NCI-H2171 treated with DMSO at 0.1 percent for 48 hours (cell line): ENCODE data around the gene BAIAP2L2.
"Not testable (repeated sequence)": the region's sequence is repeated elsewhere in the genome, so short reads cannot be mapped to it uniquely, and the experiment has no call there.

Source experiments
- DNase-seq: peaks from one replicate; lab custom pipeline; 2025; lab: John Stamatoyannopoulos, UW

BAIAP2L2 gene

DNA sequence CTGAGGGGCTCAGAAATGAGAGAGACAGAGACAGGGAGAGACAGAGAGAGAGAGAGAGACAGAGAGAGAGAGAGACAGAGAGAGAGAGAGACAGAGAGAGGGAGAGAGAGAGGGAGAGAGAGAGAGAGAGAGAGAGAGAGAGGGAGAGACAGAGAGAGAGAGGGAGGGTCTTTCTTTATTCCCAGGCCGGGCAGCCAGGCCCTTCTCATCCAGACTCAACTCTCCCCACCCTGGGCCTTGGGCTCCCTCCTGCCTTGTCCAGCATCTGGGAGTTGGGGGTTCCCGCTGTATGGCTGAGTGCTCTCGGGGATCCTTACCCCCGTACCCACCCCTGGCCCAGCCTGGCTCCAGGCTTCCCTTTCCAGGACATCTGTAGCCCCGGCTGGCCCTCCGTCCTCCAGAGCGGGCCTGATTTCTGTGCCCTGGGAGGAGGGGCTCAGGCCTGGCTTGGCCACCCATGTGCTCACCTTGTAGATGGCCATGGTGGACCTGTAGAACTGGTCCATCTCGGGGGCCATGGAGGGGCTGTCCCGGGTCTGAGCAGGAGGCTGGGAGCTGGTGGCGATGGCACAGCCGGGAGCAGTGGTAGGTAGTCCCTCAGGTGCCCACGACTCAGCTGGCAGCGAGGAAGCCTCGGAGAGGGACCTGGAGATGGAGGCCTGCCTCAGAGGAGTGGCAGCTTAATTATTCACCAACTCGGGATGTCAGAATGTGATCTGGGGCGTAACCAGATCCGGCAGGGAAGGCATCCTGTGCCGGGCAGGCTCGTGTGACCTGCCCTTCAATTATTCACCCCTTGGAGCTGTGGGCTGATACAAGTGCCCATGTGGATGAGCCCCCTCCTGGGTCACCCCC lies at the start of gene BAIAP2L2:
BAIAP2L2 (minus strand) TSS at position 677 of the 855 bp plus-strand sequence; CDS start at position 518, 159 bp downstream.
- peak; percentile 37 for DNase-seq

GRCh38 chr22:38155703-38156102 lies 45.2 kb upstream of the BAIAP2L2 start:
- DNase-seq, result no peak

DNA sequence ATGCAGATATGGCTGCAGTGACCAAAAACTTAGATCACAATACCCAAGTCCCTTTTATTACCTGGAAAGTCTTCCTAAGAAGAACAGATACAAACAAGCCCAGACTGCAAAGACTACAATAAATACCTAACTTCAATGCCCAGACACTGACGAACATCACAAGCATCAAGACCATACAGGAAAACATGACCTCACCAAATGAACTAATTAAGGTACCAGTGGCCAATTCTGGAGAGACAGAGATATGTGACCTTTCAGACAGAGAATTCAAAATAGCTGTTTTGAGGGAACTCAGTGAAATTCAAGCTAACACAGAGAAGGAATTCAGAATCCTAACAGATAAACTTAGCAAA lies 44.1 kb upstream of the BAIAP2L2 start:
- DNase-seq, result not testable (repeated sequence)

DNA sequence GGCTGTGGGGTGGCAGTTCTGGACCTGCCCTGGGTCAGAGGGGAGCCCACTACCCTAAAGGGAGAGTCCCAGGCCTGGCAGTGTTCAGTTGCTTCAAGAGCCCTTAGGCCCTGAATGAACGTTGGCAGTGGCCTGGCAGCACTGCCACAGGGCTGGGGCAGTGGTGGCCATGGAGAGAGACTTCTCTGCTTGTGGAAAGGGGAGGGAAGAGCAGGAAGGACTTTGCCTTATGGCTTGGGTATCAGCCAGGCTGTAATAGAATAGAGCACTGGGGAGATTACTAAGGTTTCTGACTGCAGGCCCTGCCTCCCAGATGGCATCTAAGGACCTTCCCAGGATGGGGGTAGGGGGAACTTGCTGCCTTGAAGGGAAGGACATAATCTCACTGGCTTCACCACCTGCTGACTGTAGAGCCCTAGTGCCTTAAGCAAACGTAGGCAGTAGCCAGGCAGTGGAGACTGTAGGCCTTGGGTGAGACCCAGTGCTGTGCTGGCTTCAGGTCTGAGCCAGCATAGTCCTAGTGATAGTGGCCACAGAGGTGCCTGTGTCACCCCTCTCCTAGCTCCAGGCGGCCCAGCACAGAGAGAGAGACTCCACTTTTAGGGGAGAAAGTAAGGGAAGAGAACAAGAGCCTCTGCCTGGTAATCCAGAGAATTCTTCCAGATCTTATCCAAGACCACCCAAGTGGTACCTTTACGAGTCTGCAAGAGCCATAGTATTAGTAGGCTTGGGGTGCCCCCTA lies 43.5 kb upstream of the BAIAP2L2 start:
- DNase-seq, result peak; percentile 51

GRCh38 chr22:38151126-38151500 lies 40.6 kb upstream of the BAIAP2L2 start:
- DNase-seq, result no peak

DNA sequence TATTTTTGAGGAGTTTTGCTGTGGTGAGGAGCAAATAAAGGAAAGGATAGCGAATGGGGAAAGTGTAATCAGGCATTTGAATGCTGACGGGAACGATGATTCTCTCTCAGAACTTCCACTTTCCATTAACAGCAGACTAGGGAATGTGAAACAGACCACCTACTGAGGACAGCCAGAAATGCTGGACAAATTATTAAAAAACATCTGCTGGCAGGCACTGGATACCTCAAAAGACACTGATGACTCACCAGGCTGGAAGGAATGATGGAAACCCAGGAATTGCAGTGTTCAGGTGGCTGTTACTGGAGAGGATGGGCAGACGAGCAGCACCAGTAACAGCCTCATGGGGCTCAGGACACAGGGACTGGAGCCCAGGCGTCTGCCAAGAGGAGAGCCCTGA lies 37.8 kb upstream of the BAIAP2L2 start:
- no peak for DNase-seq

DNA sequence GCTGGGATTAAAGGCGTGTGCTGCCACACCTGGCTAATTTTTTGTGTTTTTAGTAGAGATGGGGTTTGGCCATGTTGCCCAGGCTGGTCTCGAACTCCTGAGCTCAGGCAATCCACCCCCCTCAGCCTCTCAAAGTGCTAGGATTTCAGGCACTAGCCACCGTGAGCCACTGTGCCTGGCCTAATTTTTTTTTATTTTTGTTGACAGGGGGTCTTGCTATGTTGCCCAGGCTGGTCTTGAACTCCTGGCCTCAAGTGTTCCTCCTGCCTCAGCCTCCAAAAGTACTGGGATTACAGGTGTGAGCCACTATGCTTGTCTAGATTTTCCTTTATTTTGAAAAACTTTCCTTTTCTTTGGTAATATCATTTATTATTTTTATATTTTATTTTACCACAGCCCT lies 35.7 kb upstream of the BAIAP2L2 start:
- not testable (repeated sequence) for DNase-seq

DNA sequence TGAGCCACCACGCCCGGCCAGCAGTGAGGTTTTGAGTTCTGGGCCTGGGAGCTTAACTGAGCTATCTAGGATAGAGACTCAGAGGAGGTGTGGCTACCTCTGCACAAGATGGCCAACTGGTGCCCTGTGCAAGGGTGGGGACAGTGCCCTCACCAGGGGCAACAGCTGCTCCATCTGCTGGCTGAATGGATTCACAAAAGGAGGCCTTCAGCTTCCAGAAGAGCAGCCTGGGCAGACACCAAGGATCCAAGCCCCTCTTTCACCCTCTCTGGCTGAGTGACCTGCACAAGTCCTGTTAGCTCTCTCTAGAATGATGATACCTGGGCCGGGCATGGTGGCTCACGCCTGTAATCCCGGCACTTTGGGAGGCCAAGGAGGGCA lies 33.5 kb upstream of the BAIAP2L2 start:
- no peak for DNase-seq

GRCh38 chr22:38142606-38143005 lies 32.1 kb upstream of the BAIAP2L2 start:
- DNase-seq, result no peak

- DNase-seq, result no peak
Observed at GRCh38 chr22:38141217-38141973, 30.9 kb upstream of the BAIAP2L2 start.

DNA sequence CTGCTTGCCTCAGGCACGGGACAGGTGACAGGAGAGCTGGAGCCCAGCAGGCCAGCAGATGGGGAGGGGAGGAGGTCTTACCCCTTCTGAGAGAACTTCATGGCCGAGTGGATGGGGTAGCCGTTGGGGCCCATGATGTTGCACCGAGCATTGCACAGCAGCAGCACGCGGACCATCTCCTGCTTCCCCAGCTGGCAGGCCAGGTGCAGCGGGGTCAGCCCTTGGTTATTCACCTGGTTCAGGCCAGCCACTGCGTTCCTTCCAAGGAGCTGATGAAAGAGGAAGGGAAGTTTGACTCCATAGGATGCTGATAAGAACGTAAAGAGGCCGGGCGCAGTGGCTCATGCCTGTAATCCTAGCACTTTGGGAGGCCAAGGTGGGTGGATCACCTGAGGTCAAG lies 29.4 kb upstream of the BAIAP2L2 start:
- DNase-seq, result no peak

DNA sequence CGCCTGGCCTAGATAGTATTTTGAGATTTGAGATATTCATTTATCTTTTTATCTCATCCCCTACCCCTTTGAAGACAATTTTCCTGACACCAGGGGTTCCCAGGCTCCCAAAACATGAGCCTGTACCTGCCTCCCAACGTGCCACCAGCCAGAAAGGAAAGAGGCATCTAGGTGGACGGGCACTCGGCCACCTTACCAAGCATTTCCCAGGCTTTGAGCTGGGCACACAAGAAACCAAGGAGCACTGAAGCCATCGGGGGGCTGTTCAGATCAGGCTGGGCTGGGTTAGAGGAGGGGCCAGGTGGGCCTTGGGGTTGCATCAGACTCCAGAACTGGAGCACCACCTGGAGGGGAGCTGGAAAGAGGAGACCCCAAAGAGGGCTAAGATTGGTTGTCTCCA lies 28.5 kb upstream of the BAIAP2L2 start:
- no peak for DNase-seq

- DNase-seq, result no peak
Observed at GRCh38 chr22:38137876-38138687, 27.6 kb upstream of the BAIAP2L2 start.

- DNase-seq, result no peak
Observed at GRCh38 chr22:38136607-38137006, 26.1 kb upstream of the BAIAP2L2 start.

DNA sequence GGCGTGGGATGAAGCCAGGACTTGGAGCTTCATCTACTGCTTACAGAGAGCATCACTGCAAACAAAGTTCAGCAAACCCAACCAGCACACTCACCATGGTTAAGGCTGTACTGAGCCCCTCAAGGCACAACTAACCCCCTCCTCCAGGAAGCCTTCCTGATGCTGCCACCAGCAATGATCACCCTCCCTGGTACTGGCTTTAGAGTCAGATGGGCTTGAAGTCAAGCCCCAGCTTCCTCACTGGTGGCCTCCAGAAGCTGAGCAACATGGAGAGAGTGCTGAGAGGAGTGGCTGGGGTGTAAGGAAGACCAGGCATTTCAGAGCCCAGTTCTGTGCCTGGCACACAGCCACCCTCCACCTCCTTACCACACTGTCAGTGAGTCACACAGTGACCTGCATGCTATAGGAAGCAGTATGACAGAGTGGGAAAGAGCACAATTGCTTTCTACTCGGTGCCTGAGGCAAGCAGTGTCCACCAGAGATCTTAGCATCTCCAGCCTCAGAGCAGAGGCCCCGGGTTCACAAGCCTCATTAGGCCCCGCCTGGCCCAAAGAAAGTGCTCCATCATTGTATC lies 24.7 kb upstream of the BAIAP2L2 start:
- no peak for DNase-seq

GRCh38 chr22:38133331-38133730 lies 22.8 kb upstream of the BAIAP2L2 start:
- DNase-seq, result no peak

DNA sequence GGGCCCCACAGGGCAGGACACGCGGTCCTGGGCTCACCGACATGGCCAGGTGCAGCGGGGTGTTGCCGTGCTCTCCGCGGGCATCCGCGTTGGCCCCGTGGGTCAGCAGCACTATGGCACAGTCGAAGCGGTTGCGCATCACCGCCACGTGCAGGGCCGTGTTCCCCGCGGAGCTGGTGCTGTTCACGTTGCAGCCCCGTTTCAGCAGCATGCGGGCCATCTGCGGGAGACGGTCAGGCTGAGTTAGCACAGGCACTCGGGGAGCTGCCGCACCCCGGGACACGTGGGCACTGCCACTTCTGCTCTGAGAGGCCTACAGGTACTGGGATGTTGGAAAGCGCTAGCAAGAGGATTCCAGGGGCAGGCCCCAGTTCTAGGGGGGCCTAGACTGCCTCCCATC lies 22.3 kb upstream of the BAIAP2L2 start:
- no peak for DNase-seq

DNA sequence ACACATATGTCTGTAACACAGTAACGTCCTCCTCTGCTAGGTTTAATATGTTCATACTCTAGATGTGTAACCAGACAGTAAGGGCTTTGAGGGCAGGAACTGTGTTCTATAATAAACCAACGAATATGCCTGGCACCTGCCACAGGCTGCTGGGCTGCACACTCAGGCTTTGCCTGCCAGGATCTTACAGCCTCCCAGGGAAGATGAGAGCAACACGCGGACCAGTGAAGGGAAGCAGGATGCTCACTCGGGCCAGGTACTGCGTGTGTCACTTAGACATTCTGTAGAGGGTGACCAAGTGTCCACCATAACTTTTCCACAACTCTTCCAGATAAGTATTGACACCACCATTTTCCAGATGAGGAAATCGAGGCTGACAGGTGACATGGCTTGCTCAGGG lies 21.7 kb upstream of the BAIAP2L2 start:
- DNase-seq, result no peak

- DNase-seq, result no peak
Observed at GRCh38 chr22:38131399-38131798, 20.9 kb upstream of the BAIAP2L2 start.

DNA sequence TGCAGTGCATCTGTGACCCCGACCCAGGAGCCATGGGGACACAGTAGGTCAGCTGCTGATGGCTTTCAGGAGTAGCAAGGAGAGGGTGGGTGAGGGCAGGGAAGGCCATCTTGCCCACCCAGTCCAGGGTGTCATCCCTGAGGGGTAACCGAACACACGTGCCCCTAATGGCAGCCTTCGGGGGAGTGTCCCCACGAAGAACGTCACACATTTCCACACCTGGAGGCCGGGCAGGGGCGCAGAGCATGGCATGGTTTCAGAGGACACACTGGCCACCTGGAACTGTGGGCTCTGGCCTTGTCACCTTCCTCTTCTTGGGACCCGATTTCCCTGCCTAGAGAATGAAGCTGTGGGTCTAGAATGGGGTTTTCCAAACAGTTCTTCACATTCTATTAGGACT lies 19.4 kb upstream of the BAIAP2L2 start:
- DNase-seq, result no peak

DNA sequence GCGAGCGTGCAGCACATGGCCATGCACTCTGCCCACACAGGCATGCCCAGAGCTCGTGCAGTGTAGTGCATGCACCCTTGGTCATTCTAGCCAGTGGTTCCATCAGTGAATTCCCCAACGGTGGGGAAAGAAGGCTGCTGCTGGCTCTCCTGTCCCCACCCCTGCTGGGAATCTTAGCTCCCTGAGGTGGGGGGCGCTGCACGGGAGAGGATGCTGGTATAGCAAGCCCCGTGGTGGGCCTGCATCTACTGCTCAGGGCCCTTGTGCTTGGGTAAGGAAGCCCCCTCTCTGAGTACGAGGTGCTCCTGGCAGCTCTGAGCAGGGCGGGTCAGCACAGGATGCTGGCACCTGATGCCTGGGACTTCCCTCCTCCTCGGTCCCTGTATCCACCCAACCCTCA lies 18.5 kb upstream of the BAIAP2L2 start:
- no peak for DNase-seq

DNA sequence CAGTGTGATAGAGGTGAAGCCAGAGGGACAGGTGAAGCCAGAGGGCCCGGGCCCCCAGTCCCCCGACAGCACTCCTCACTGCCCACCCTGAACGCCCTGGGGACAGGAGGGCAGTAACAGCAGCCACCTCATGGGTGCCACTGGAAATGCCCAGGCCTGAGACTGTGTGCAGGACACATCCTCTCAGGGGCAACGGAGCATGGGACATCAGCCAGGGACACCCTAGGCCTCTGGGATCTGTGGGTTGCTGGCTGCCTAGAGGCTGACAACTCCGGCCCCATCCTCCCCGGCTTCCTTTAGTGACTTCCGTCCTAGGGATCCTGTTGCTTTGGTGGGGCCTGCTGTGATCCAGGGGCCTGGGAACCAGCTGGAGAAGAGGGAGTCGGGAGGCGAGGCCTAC lies 17.4 kb upstream of the BAIAP2L2 start:
- no peak for DNase-seq
